ENCODE data around the gene LINGO3.

DNA sequence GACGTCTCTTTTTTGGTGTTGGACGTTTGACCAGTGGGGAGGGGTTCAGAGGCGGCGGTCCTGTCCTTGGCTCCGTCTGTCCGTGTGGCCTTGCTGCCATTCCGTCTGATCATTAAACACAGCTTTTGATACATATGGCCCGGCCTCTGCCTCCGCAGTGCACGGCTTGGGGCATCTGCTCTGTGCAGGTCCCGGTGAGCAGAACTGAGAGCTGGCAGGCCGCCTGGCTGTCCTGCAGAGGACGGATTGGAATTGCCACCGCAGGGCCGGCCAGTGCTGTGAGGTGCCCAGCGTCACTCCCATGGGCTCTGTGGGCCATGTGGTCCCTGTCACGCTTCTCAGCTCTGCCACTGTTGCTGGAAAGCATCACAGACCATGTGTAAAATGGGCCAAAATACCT lies 46.7 kb upstream of the LINGO3 start:
- TF ChIP-seq POLR2AphosphoS5 (IDR thresholded peaks at IDR 0.05; ENCODE audit: borderline replicate concordance, low read depth, low read length) (no peak), EZH2 (IDR thresholded peaks at IDR 0.05) (no peak)
